WTC11 (cell line): Measurements from ENCODE around the gene DHX29.

Experiments used
- CREM ChIP-seq: sonication (generic); formaldehyde crosslinking; IDR thresholded peaks from 2 replicates; pipeline ENCODE4 v1.8.1; 2022; ENCODE audit warnings: mild to moderate bottlenecking, missing genetic modification reagents, moderate library complexity
- CTCF ChIP-seq: fragments of 200-600 bp; IDR thresholded peaks from 2 replicates; pipeline ENCODE4 v1.8.0; 2022; ENCODE audit warnings: antibody characterized with exemption
- FOXJ3 ChIP-seq: sonication (generic); formaldehyde crosslinking; IDR thresholded peaks from 2 replicates; pipeline ENCODE4 v1.9.0; 2021; ENCODE audit warnings: missing genetic modification reagents, mild to moderate bottlenecking, borderline replicate concordance
- FOXK1 ChIP-seq: sonication (generic); formaldehyde crosslinking; IDR thresholded peaks from 2 replicates; pipeline ENCODE4 v1.8.0; 2022; ENCODE audit warnings: mild to moderate bottlenecking, moderate library complexity, missing genetic modification reagents
- KAT7 ChIP-seq: sonication (generic); formaldehyde crosslinking; IDR thresholded peaks from 2 replicates; pipeline ENCODE4 v1.8.1; 2023; ENCODE audit warnings: missing genetic modification reagents, mild to moderate bottlenecking, borderline replicate concordance
- PRDM15 ChIP-seq: sonication (generic); formaldehyde crosslinking; IDR thresholded peaks from 2 replicates; pipeline ENCODE4 v1.8.0; 2022; ENCODE audit warnings: missing genetic modification reagents
- ZNF423 ChIP-seq: fragments of 250-450 bp; sonication (Bioruptor Pico); IDR thresholded peaks from 2 replicates; pipeline ENCODE4 v2.1.2; 2022; ENCODE audit warnings: mild to moderate bottlenecking, moderate library complexity
- TF ChIP-seq, protein P1 (sequence below): sonication (generic); formaldehyde crosslinking; IDR thresholded peaks from 2 replicates; pipeline ENCODE4 v1.8.0; 2022; ENCODE audit warnings: mild to moderate bottlenecking, missing genetic modification reagents
- TF ChIP-seq, protein P2 (sequence below): sonication (generic); formaldehyde crosslinking; conservative IDR thresholded peaks from 2 replicates; pipeline ENCODE4 v1.8.1; 2023; ENCODE audit warnings: mild to moderate bottlenecking, low read depth, missing genetic modification reagents, moderate library complexity
- TF ChIP-seq, protein P3 (sequence below): sonication (generic); formaldehyde crosslinking; IDR thresholded peaks from 2 replicates; pipeline ENCODE4 v1.8.1; 2023; ENCODE audit warnings: mild to moderate bottlenecking, moderate library complexity, missing genetic modification reagents

DNA sequence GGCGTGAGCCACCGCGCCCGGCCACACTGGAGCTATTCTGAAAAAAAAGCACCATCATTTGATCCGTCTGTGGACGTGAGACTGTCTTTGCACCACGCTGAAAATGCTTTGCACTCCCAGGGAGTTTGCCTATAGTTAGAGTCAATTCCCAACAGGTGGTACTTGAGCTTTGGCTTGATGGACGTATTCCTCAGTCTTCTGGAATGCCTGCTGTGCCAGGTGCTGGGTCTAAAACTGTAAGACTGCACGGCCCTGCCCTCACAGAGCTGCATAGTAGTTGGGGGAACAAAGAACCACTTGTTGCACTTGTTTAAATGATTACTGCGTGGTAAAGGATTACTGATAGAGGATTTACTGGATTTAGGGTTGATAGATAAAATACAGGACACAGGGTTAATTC lies 70.7 kb downstream of the DHX29 start:
- no peak for TF ChIP-seq CTCF
- TF ChIP-seq ZNF423 (CRISPR knock-in tag): no peak
- TF ChIP-seq FOXJ3 (CRISPR knock-in tag): no peak
- TF ChIP-seq CREM (CRISPR knock-in tag): no peak
- TF ChIP-seq, protein P1, sequence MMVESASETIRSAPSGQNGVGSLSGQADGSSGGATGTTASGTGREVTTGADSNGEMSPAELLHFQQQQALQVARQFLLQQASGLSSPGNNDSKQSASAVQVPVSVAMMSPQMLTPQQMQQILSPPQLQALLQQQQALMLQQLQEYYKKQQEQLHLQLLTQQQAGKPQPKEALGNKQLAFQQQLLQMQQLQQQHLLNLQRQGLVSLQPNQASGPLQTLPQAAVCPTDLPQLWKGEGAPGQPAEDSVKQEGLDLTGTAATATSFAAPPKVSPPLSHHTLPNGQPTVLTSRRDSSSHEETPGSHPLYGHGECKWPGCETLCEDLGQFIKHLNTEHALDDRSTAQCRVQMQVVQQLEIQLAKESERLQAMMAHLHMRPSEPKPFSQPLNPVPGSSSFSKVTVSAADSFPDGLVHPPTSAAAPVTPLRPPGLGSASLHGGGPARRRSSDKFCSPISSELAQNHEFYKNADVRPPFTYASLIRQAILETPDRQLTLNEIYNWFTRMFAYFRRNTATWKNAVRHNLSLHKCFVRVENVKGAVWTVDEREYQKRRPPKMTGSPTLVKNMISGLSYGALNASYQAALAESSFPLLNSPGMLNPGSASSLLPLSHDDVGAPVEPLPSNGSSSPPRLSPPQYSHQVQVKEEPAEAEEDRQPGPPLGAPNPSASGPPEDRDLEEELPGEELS: no peak
- TF ChIP-seq KAT7 (CRISPR knock-in tag): no peak
- TF ChIP-seq FOXK1 (CRISPR knock-in tag): no peak
- TF ChIP-seq, protein P2, sequence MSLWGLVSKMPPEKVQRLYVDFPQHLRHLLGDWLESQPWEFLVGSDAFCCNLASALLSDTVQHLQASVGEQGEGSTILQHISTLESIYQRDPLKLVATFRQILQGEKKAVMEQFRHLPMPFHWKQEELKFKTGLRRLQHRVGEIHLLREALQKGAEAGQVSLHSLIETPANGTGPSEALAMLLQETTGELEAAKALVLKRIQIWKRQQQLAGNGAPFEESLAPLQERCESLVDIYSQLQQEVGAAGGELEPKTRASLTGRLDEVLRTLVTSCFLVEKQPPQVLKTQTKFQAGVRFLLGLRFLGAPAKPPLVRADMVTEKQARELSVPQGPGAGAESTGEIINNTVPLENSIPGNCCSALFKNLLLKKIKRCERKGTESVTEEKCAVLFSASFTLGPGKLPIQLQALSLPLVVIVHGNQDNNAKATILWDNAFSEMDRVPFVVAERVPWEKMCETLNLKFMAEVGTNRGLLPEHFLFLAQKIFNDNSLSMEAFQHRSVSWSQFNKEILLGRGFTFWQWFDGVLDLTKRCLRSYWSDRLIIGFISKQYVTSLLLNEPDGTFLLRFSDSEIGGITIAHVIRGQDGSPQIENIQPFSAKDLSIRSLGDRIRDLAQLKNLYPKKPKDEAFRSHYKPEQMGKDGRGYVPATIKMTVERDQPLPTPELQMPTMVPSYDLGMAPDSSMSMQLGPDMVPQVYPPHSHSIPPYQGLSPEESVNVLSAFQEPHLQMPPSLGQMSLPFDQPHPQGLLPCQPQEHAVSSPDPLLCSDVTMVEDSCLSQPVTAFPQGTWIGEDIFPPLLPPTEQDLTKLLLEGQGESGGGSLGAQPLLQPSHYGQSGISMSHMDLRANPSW (CRISPR knock-in tag): no peak
- no peak for TF ChIP-seq PRDM15 (CRISPR knock-in tag)
- TF ChIP-seq, protein P3, sequence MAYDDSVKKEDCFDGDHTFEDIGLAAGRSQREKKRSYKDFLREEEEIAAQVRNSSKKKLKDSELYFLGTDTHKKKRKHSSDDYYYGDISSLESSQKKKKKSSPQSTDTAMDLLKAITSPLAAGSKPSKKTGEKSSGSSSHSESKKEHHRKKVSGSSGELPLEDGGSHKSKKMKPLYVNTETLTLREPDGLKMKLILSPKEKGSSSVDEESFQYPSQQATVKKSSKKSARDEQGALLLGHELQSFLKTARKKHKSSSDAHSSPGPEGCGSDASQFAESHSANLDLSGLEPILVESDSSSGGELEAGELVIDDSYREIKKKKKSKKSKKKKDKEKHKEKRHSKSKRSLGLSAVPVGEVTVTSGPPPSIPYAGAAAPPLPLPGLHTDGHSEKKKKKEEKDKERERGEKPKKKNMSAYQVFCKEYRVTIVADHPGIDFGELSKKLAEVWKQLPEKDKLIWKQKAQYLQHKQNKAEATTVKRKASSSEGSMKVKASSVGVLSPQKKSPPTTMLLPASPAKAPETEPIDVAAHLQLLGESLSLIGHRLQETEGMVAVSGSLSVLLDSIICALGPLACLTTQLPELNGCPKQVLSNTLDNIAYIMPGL (CRISPR knock-in tag): no peak
